PC-3 (cell line): ENCODE data around the gene DCDC1. TPM values are rescaled to one million over a fixed set of nuclear protein-coding genes. Genes with fewer than 3 reads are reported as not detected.

Experiments
- ATAC-seq: fragments of 200-7000 bp; cut with Tn5 transposase; 2 replicates; pipeline ENCODE4 v1.9.1; 2020; ENCODE audit warnings: mild to moderate bottlenecking, moderate library complexity
- BruUV-seq: library from RNA; stranded (reverse); fragments of 400-500 nt; replicated peaks from 2 replicates; lab custom pipeline; 2021; lab: Mats Ljungman, UMichigan
- CTCF ChIA-PET: fragments of 300-600 bp; sonication (Branson Sonifier 250); formaldehyde crosslinking; loops from one replicate; lab custom pipeline; 2022; ENCODE audit warnings: antibody characterized with exemption; lab: Charles Lee
- POLR2A ChIA-PET: fragments of 300-600 bp; sonication (Branson Sonifier 250); formaldehyde crosslinking; loops from one replicate; lab custom pipeline; 2022; ENCODE audit warnings: antibody characterized with exemption; ENCODE audit not compliant: unreplicated experiment; lab: Charles Lee
- DNase-seq: peaks from one replicate; pipeline ENCODE4 v3.0.0-alpha.2; 2015
- H2AFZ ChIP-seq: fragments of 300-600 bp; sonication (generic); 2 replicates; pipeline ENCODE4 v1.6.0; 2016; ENCODE audit warnings: antibody characterized with exemption, low read length
- H3F3A ChIP-seq: fragments of 300-600 bp; sonication (generic); one replicate; pipeline ENCODE4 v1.6.0; 2017; ENCODE audit warnings: antibody characterized with exemption, low read length, control low read depth, mild to moderate bottlenecking; ENCODE audit not compliant: unreplicated experiment
- H3K27ac ChIP-seq: fragments of 300-600 bp; sonication (generic); 2 replicates; pipeline ENCODE4 v1.5.1; 2016; ENCODE audit warnings: mild to moderate bottlenecking, low read length
- H3K27me3 ChIP-seq: fragments of 300-600 bp; sonication (generic); 2 replicates; pipeline ENCODE4 v1.6.1; 2016; ENCODE audit warnings: low read length, mixed read lengths
- H3K36me3 ChIP-seq: fragments of 300-600 bp; sonication (generic); 2 replicates; pipeline ENCODE4 v1.6.1; 2016; ENCODE audit warnings: low read depth, mixed run types, low read length, mixed read lengths
- H3K4me1 ChIP-seq: fragments of 300-600 bp; sonication (generic); 2 replicates; pipeline ENCODE4 v1.5.1; 2016; ENCODE audit warnings: low read length; ENCODE audit not compliant: insufficient read depth
- H3K4me2 ChIP-seq: fragments of 300-600 bp; sonication (generic); 2 replicates; pipeline ENCODE4 v1.6.0; 2016; ENCODE audit warnings: low read length
- H3K4me3 ChIP-seq: fragments of 300-600 bp; sonication (generic); 2 replicates; pipeline ENCODE4 v1.5.1; 2016; ENCODE audit warnings: mild to moderate bottlenecking, low read length, mixed read lengths
- H3K79me2 ChIP-seq: fragments of 300-600 bp; sonication (generic); 2 replicates; pipeline ENCODE4 v1.6.1; 2017; ENCODE audit warnings: low read length, mixed read lengths
- H3K9ac ChIP-seq: fragments of 300-600 bp; sonication (generic); 2 replicates; pipeline ENCODE4 v1.6.0; 2016; ENCODE audit warnings: mild to moderate bottlenecking, low read length
- H3K9me2 ChIP-seq: fragments of 300-600 bp; sonication (generic); replicated peaks from 2 replicates; pipeline ENCODE4 v1.6.1; 2016; ENCODE audit warnings: mixed run types, low read length, mixed read lengths
- H3K9me3 ChIP-seq: fragments of 300-600 bp; sonication (generic); 2 replicates; pipeline ENCODE4 v1.6.1; 2016; ENCODE audit warnings: low read length, mixed read lengths
- H4K20me1 ChIP-seq: fragments of 300-600 bp; sonication (generic); 2 replicates; pipeline ENCODE4 v1.6.1; 2016; ENCODE audit warnings: low read length, mixed read lengths
- EZH2 ChIP-seq: fragments of 300-600 bp; sonication (generic); IDR thresholded peaks from one replicate; pipeline ENCODE4 v1.6.1; 2017; ENCODE audit warnings: antibody characterized with exemption, mild to moderate bottlenecking, low read length; ENCODE audit not compliant: unreplicated experiment
- EZH2phosphoT487 ChIP-seq: fragments of 300-600 bp; sonication (generic); IDR thresholded peaks from 2 replicates; pipeline ENCODE4 v1.6.1; 2018; ENCODE audit warnings: mild to moderate bottlenecking, antibody characterized with exemption, low read length, borderline replicate concordance
- intact Hi-C: fragments of 100-400 bp; cut with micrococcal nuclease; formaldehyde crosslinking; loops from 2 replicates; pipeline ENCODE4 v1.9.0; 2023
- total RNA-seq: library from RNA; depleted of rRNA; stranded (reverse); fragments of >200 nt; gene quantifications from 2 replicates; pipeline ENCODE4 v1.2.3, GENCODE V29; 2014
- TF ChIP-seq, protein P1 (sequence below): fragments of 300-600 bp; sonication (generic); conservative IDR thresholded peaks from 2 replicates; pipeline ENCODE4 v1.5.1; 2017; ENCODE audit warnings: antibody characterized with exemption, low read depth, mild to moderate bottlenecking, low read length

DCDC1 gene
- total RNA-seq, 1 experiment from 2014 or later: not detected

DNA sequence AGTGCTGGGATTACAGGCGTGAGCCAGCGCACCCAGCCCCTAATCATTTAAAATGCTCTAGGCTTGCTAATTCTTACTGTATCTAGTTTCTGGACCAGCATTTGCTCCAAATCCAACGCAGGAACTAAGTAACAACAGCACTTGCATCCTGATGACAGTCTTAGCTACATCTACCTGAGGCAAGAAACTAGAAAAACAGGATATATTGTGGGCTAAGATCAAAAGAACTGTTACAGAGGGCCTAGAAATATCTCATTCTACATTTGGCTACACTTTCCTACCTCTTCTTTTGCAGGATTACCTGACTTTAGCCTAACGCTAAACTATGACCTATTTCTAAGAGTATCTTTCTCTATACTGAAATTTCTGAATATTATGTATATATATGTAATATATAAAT lies 7.8 kb downstream of the DCDC1 start:
- ChIA-PET POLR2A (no interaction called here), CTCF (no interaction called here)
- no peak for DNase-seq
- Histone ChIP-seq H3K9ac (no peak overlapping the region), H3K36me3 (no peaks in the 10 kb centered on the region), H3K27ac (no peak overlapping the region), H3K4me2 (no peak overlapping the region), H2AFZ (no peak overlapping the region), H3K4me1 (no peaks in the 10 kb centered on the region), H3K9me3 (no peaks in the 10 kb centered on the region), H4K20me1 (no peaks in the 10 kb centered on the region), H3K27me3 (peaks cover 30% of the 10 kb centered on the region), H3K79me2 (no peaks in the 10 kb centered on the region), H3K9me2 (no peaks in the 10 kb centered on the region), H3F3A (no peaks in the 10 kb centered on the region), H3K4me3 (no peak overlapping the region)
- TF ChIP-seq EZH2 (no peak), EZH2phosphoT487 (no peak)
- TF ChIP-seq, protein P1, sequence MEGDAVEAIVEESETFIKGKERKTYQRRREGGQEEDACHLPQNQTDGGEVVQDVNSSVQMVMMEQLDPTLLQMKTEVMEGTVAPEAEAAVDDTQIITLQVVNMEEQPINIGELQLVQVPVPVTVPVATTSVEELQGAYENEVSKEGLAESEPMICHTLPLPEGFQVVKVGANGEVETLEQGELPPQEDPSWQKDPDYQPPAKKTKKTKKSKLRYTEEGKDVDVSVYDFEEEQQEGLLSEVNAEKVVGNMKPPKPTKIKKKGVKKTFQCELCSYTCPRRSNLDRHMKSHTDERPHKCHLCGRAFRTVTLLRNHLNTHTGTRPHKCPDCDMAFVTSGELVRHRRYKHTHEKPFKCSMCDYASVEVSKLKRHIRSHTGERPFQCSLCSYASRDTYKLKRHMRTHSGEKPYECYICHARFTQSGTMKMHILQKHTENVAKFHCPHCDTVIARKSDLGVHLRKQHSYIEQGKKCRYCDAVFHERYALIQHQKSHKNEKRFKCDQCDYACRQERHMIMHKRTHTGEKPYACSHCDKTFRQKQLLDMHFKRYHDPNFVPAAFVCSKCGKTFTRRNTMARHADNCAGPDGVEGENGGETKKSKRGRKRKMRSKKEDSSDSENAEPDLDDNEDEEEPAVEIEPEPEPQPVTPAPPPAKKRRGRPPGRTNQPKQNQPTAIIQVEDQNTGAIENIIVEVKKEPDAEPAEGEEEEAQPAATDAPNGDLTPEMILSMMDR: no peak
- intact Hi-C loops: no loop called here
- ATAC-seq: no peak
- no TSS peak for BruUV-seq

DNA sequence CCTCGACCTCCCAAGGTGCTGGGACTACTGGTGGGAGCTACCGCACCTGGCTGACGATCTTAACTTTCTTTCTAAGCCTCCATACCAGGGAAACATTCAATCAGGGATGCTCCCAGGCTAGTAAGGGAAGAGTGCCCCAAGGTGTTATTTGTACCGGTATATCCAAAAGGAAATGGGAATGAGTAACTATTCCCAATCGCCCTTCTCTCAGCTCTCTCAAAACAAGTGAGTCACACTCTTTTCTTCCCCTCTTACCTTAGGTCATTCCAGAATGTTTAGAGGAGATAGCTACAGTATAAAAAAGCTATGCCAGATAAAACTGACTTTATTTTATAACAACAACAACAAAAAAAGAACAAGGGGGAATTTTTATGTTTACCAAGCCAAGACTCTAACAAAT lies 13.7 kb downstream of the DCDC1 start:
- POLR2A ChIA-PET: no interaction called here

DNA sequence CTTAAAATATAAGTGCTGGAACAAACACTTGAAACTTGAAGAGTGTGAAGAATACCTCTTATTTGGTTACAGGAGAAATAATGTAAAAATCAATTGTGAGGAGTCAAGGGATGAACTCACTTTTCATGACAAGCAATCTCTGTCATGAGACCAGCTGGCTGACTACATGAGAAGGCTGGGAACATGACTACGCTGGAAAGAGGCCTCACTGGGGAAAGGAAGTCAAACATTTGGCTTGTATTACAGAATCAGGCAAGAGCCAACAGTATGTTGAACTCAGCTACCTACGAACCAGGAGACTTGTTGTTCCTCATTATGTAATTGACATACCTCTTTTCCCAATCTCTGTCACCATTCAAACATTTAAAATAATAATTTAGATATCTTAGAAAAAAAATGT lies 14.4 kb downstream of the DCDC1 start:
- Histone ChIP-seq H3K4me1 (no peaks in the 10 kb centered on the region), H3K9ac (no peak overlapping the region), H3K4me2 (no peak overlapping the region), H3K4me3 (no peak overlapping the region), H3K36me3 (no peaks in the 10 kb centered on the region), H4K20me1 (no peaks in the 10 kb centered on the region), H3K9me2 (no peaks in the 10 kb centered on the region), H3K27me3 (0 out of 2 replicates have a peak, but pooled peaks cover 6% of the 10 kb centered on the region), H2AFZ (no peak overlapping the region), H3K79me2 (no peaks in the 10 kb centered on the region), H3F3A (no peaks in the 10 kb centered on the region), H3K9me3 (no peaks in the 10 kb centered on the region), H3K27ac (no peak overlapping the region)
- DNase-seq (no peak), ATAC-seq (no peak)
- ChIA-PET CTCF (interaction anchor here (0.6 kb wide), 1 partner anchor 330 kb away, joined by 3 read pairs; no protein-coding TSS in a partner anchor), POLR2A (no interaction called here)
- TF ChIP-seq EZH2phosphoT487 (no peak), EZH2 (no peak)
- TF ChIP-seq, protein P1: no peak
- no TSS peak for BruUV-seq
- intact Hi-C loops: no loop called here

More for the DNA sequence above, 13.7 kb downstream of the DCDC1 start:
- no peaks in the 10 kb centered on the region for H3K36me3 ChIP-seq
- CTCF ChIA-PET: no interaction called here
- DNase-seq (peak; percentile 24), ATAC-seq (no peak)
- peaks cover 6% of the 10 kb centered on the region; the same call in 1 of the 2 replicates for H3K27me3 ChIP-seq
- no peaks in the 10 kb centered on the region for H3K4me1 ChIP-seq
- no TSS peak for BruUV-seq
- no peak for TF ChIP-seq EZH2
- no peak for TF ChIP-seq EZH2phosphoT487
- TF ChIP-seq, protein P1: no peak
- no peaks in the 10 kb centered on the region for H3K9me2 ChIP-seq
- intact Hi-C loops: no loop called here
- no peaks in the 10 kb centered on the region for H4K20me1 ChIP-seq
- H3K27ac ChIP-seq: no peak overlapping the region
- H3K4me3 ChIP-seq: no peak overlapping the region
- no peak overlapping the region for H2AFZ ChIP-seq
- no peaks in the 10 kb centered on the region for H3F3A ChIP-seq
- H3K4me2 ChIP-seq: no peak overlapping the region
- H3K9ac ChIP-seq: no peak overlapping the region
- H3K79me2 ChIP-seq: no peaks in the 10 kb centered on the region
- no peaks in the 10 kb centered on the region for H3K9me3 ChIP-seq
